SH-SY5Y (cell line): Measurements from ENCODE around the gene ALS2CL.

Experiments
- GATA2 ChIP-seq: IDR thresholded peaks from 2 replicates; pipeline ENCODE4 v1.6.1; 2011; ENCODE audit warnings: mild to moderate bottlenecking, low read depth, low read length
- GATA3 ChIP-seq: IDR thresholded peaks from 2 replicates; pipeline ENCODE4 v1.6.1; 2011; ENCODE audit warnings: low read depth, mild to moderate bottlenecking, low read length, moderate library complexity

GRCh38 chr3:46737329-46737731, 43.9 kb upstream of the ALS2CL start:
- TF ChIP-seq GATA2 (no peak), GATA3 (no peak)
